GM19099 (cell line): ENCODE results near the gene CDKN2A.

Experiments
- POLR2A ChIP-seq: IDR thresholded peaks from 3 replicates; pipeline ENCODE4 v1.6.1; 2011; ENCODE audit warnings: low read depth; ENCODE audit not compliant: insufficient read length; ENCODE audit errors: extremely low read depth

Gene CDKN2A

GRCh38 chr9:21994556-21995005, 389 bp upstream of the CDKN2A start, which contains the start of gene CDKN2B-AS1:
TSS of gene CDKN2B-AS1 (plus strand) at chr9:21994791.
- no peak for TF ChIP-seq POLR2A

- TF ChIP-seq POLR2A, result no peak
Observed at GRCh38 chr9:21993007-21993406, 1.2 kb downstream of the CDKN2A start.

GRCh38 chr9:21991072-21991959, 2.9 kb downstream of the CDKN2A start:
- TF ChIP-seq POLR2A, result no peak

- TF ChIP-seq POLR2A, result no peak
Observed at GRCh38 chr9:21989440-21990189, 4.6 kb downstream of the CDKN2A start.

GRCh38 chr9:21988056-21988990, 5.9 kb downstream of the CDKN2A start:
- no peak for TF ChIP-seq POLR2A

- no peak for TF ChIP-seq POLR2A
Observed at GRCh38 chr9:21985964-21986667, 8.1 kb downstream of the CDKN2A start.

GRCh38 chr9:21984101-21984500, 10.1 kb downstream of the CDKN2A start:
- no peak for TF ChIP-seq POLR2A

GRCh38 chr9:21983561-21983935, 10.6 kb downstream of the CDKN2A start:
- TF ChIP-seq POLR2A, result no peak

GRCh38 chr9:21982861-21983560, 11.2 kb downstream of the CDKN2A start:
- TF ChIP-seq POLR2A, result no peak

- no peak for TF ChIP-seq POLR2A
Observed at GRCh38 chr9:21982391-21982790, 11.8 kb downstream of the CDKN2A start.

GRCh38 chr9:21976334-21976875, 17.8 kb downstream of the CDKN2A start:
- no peak for TF ChIP-seq POLR2A

GRCh38 chr9:21974722-21975409, 19.3 kb downstream of the CDKN2A start:
- peak; percentile 17 for TF ChIP-seq POLR2A

- no peak for TF ChIP-seq POLR2A
Observed at GRCh38 chr9:21974343-21974721, 19.9 kb downstream of the CDKN2A start.
